Muscle of leg (tissue), 11 donors: Measurements from ENCODE around the gene EFCAB6. TPM values are rescaled to one million over a fixed set of nuclear protein-coding genes. Genes with fewer than 3 reads are reported as not detected.

Experiments
- DNase-seq: peaks from one replicate; pipeline ENCODE4 v3.0.0; 2013
- H3K27ac ChIP-seq: one replicate; pipeline ENCODE4 v1.5.1; 2013; ENCODE audit warnings: mild to moderate bottlenecking, low read length, control low read depth
- H3K27me3 ChIP-seq: one replicate; pipeline ENCODE4 v1.6.1; 2013; ENCODE audit warnings: low read length; ENCODE audit not compliant: control insufficient read depth, insufficient read depth
- H3K36me3 ChIP-seq: one replicate; pipeline ENCODE4 v1.6.1; 2013; ENCODE audit warnings: low read length; ENCODE audit not compliant: control insufficient read depth, insufficient read depth
- H3K4me1 ChIP-seq: one replicate; pipeline ENCODE4 v1.6.1; 2013; ENCODE audit warnings: low read length; ENCODE audit not compliant: control insufficient read depth, insufficient read depth
- H3K4me3 ChIP-seq: one replicate; pipeline ENCODE4 v1.5.1; 2013; ENCODE audit warnings: low read length, control low read depth
- H3K9me3 ChIP-seq: replicated peaks from 2 replicates; pipeline ENCODE4 v1.6.1; 2013; ENCODE audit warnings: low read depth, low read length; ENCODE audit not compliant: control insufficient read depth
- WGBS: methylation state at CpG from one replicate; pipeline ENCODE4 v1.1.5; 2013; ENCODE audit warnings: missing lambda C conversion rate; ENCODE audit not compliant: insufficient coverage; 5-methylcytosine and 5-hydroxymethylcytosine counted together
- polyA plus RNA-seq, 8 donors: library from polyadenylated mRNA; unstranded; fragments of 120-200 nt; gene quantifications; one replicate each; pipeline versions ENCODE4 v1.2.1 to v1.2.3, GENCODE V29; 2013; ENCODE audit warnings: inconsistent platforms in 1 of 8, low replicate concordance in 1 of 8; ENCODE audit not compliant: insufficient read length in 8 of 8, insufficient read depth in 1 of 8
- total RNA-seq: library from RNA; stranded (reverse); fragments of 120-200 nt; gene quantifications from one replicate; pipeline ENCODE4 v1.2.4, GENCODE V29; 2013

EFCAB6 gene
- total and polyA plus RNA-seq, 9 donors = 0.63 to 1.6 (median 1.1) TPM

- DNase-seq = no peak
- Histone ChIP-seq H3K4me1 (peaks cover 78% of the 10 kb centered on the region), H3K27ac (no peak overlapping the region), H3K27me3 (no peaks in the 10 kb centered on the region), H3K9me3 (no peaks in the 10 kb centered on the region), H3K36me3 (no peaks in the 10 kb centered on the region), H3K4me3 (no peak overlapping the region)
- 78% methylated on average over 5 of the region's 17 CpGs for WGBS
Measured at GRCh38 chr22:43823911-43824665, 12.0 kb upstream of the EFCAB6 start.

- Histone ChIP-seq H3K9me3 (no peaks in the 10 kb centered on the region), H3K27ac (no peak overlapping the region), H3K36me3 (no peaks in the 10 kb centered on the region), H3K27me3 (no peaks in the 10 kb centered on the region), H3K4me1 (peaks cover 74% of the 10 kb centered on the region), H3K4me3 (no peak overlapping the region)
- WGBS = 65% methylated on average over 13 of the region's 13 CpGs
- DNase-seq = no peak
Measured at GRCh38 chr22:43823353-43823908, 11.3 kb upstream of the EFCAB6 start.

GRCh38 chr22:43821606-43822425 is 9.7 kb upstream of the EFCAB6 start:
- no peak for DNase-seq
- no peaks in the 10 kb centered on the region for H3K27me3 ChIP-seq
- no peak overlapping the region for H3K4me3 ChIP-seq
- peaks cover 58% of the 10 kb centered on the region for H3K4me1 ChIP-seq
- H3K9me3 ChIP-seq = no peaks in the 10 kb centered on the region
- 72% methylated on average over 17 of the region's 22 CpGs for WGBS
- no peaks in the 10 kb centered on the region for H3K36me3 ChIP-seq
- H3K27ac ChIP-seq = no peak overlapping the region

- H3K4me1 ChIP-seq = peaks cover 48% of the 10 kb centered on the region
- WGBS = 63% methylated on average over 9 of the region's 18 CpGs
- H3K27ac ChIP-seq = no peak overlapping the region
- no peaks in the 10 kb centered on the region for H3K36me3 ChIP-seq
- H3K4me3 ChIP-seq = no peak overlapping the region
- no peaks in the 10 kb centered on the region for H3K9me3 ChIP-seq
- no peaks in the 10 kb centered on the region for H3K27me3 ChIP-seq
- DNase-seq = no peak
Measured at GRCh38 chr22:43820651-43821305, 8.7 kb upstream of the EFCAB6 start.

- Histone ChIP-seq H3K27me3 (no peaks in the 10 kb centered on the region), H3K27ac (no peak overlapping the region), H3K4me3 (no peak overlapping the region), H3K4me1 (peaks cover 41% of the 10 kb centered on the region), H3K9me3 (no peaks in the 10 kb centered on the region), H3K36me3 (no peaks in the 10 kb centered on the region)
- WGBS = 79% methylated on average over 11 of the region's 13 CpGs
- no peak for DNase-seq
Measured at GRCh38 chr22:43819931-43820640, 8.0 kb upstream of the EFCAB6 start.

GRCh38 chr22:43819421-43819921 is 7.4 kb upstream of the EFCAB6 start:
- 82% methylated on average over 12 of the region's 12 CpGs for WGBS
- Histone ChIP-seq H3K27me3 (no peaks in the 10 kb centered on the region), H3K4me1 (peaks cover 35% of the 10 kb centered on the region), H3K36me3 (no peaks in the 10 kb centered on the region), H3K4me3 (no peak overlapping the region), H3K27ac (no peak overlapping the region), H3K9me3 (no peaks in the 10 kb centered on the region)
- DNase-seq = no peak

- H3K27ac ChIP-seq = no peak overlapping the region
- no peaks in the 10 kb centered on the region for H3K27me3 ChIP-seq
- WGBS = 90% methylated on average over 7 of the region's 11 CpGs
- no peaks in the 10 kb centered on the region for H3K9me3 ChIP-seq
- peaks cover 2% of the 10 kb centered on the region for H3K36me3 ChIP-seq
- no peak for DNase-seq
- H3K4me1 ChIP-seq = peaks cover 30% of the 10 kb centered on the region
- H3K4me3 ChIP-seq = no peak overlapping the region
Measured at GRCh38 chr22:43818981-43819380, 6.9 kb upstream of the EFCAB6 start.

- Histone ChIP-seq H3K27ac (no peak overlapping the region), H3K4me1 (peaks cover 28% of the 10 kb centered on the region), H3K36me3 (peaks cover 2% of the 10 kb centered on the region), H3K9me3 (no peaks in the 10 kb centered on the region), H3K27me3 (no peaks in the 10 kb centered on the region), H3K4me3 (no peak overlapping the region)
- DNase-seq = no peak
- WGBS = 80% methylated on average over 1 of the region's 9 CpGs
Measured at GRCh38 chr22:43817402-43817801, 5.3 kb upstream of the EFCAB6 start.

- WGBS = 94% methylated on average over 3 of the region's 5 CpGs
- Histone ChIP-seq H3K36me3 (peaks cover 2% of the 10 kb centered on the region), H3K27me3 (no peaks in the 10 kb centered on the region), H3K9me3 (no peaks in the 10 kb centered on the region), H3K27ac (no peak overlapping the region), H3K4me3 (no peak overlapping the region), H3K4me1 (peaks cover 19% of the 10 kb centered on the region)
- DNase-seq = no peak
Measured at GRCh38 chr22:43814264-43814663, 2.2 kb upstream of the EFCAB6 start.
